Measurements from ENCODE around the gene IMPDH1. TPM values are rescaled to one million over a fixed set of nuclear protein-coding genes. Genes with fewer than 3 reads are reported as not detected.
A peak's percentile ranks its signal among the peaks of the same experiment; 100 is the strongest.

The IMPDH1 gene
- total RNA-seq, 4 donors from 2014 or later = 29.1 to 72.1 (median 56.0) TPM

- DNase-seq (ENCODE audit: extremely low spot score) = no peak
- Histone ChIP-seq H3K4me3 (no peak overlapping the region), H3K4me1 (peaks cover 15 to 20% (median 18%) of the 10 kb centered on the region in 4 donors), H3K27ac (replicated peaks in 1 of 4) (no peak overlapping the region), H3K27me3 (no peaks in the 10 kb centered on the region), H3K9me3 (no peaks in the 10 kb centered on the region), H3K36me3 (peaks cover 23 to 79% (median 71%) of the 10 kb centered on the region in 4 donors)
- TF ChIP-seq CTCF (IDR thresholded peaks at IDR 0.05) = no peak
- no peak for TF ChIP-seq POLR2AphosphoS5 (IDR thresholded peaks at IDR 0.05)
- TF ChIP-seq EP300 (IDR thresholded peaks at IDR 0.05) = no peak
- TF ChIP-seq POLR2A (IDR thresholded peaks at IDR 0.05; ENCODE audit: low read depth) = no peak
- WGBS = 91% methylated on average over 4 of the region's 5 CpGs
- intact Hi-C loops (cut with DNase I) = loop anchor here (10.0 kb wide), 1 partner anchor 54 kb away; the partner anchor contains the start of gene HILPDA
Measured at GRCh38 chr7:128400566-128400965, 9.2 kb downstream of the IMPDH1 start.

- intact Hi-C loops (cut with DNase I) = loop anchor here (10.0 kb wide), 1 partner anchor 55 kb away; the partner anchor contains the start of gene HILPDA
- Histone ChIP-seq H3K9me3 (no peaks in the 10 kb centered on the region), H3K27ac (replicated peaks in 1 of 4) (no peak overlapping the region), H3K36me3 (peaks cover 29 to 85% (median 77%) of the 10 kb centered on the region in 4 donors), H3K4me1 (peaks cover 10 to 15% (median 12%) of the 10 kb centered on the region in 4 donors), H3K27me3 (no peaks in the 10 kb centered on the region), H3K4me3 (no peak overlapping the region)
- WGBS = 96% methylated on average over 7 of the region's 7 CpGs
- DNase-seq (ENCODE audit: extremely low spot score) = no peak
- no peak for TF ChIP-seq POLR2AphosphoS5 (IDR thresholded peaks at IDR 0.05)
- no peak for TF ChIP-seq POLR2A (IDR thresholded peaks at IDR 0.05; ENCODE audit: low read depth)
- no peak for TF ChIP-seq EP300 (IDR thresholded peaks at IDR 0.05)
- TF ChIP-seq CTCF (IDR thresholded peaks at IDR 0.05) = no peak
Measured at GRCh38 chr7:128399991-128400390, 9.8 kb downstream of the IMPDH1 start.

- Histone ChIP-seq H3K4me1 (peaks cover 0 to 3% (median 2%) of the 10 kb centered on the region in 4 donors), H3K4me3 (no peak overlapping the region), H3K36me3 (peaks cover 41 to 97% (median 88%) of the 10 kb centered on the region in 4 donors), H3K27me3 (no peaks in the 10 kb centered on the region), H3K9me3 (no peaks in the 10 kb centered on the region), H3K27ac (replicated peaks in 1 of 4) (no peak overlapping the region)
- intact Hi-C loops (cut with DNase I) = loop anchor here (1.0 kb wide), 1 partner anchor 28 kb away; no protein-coding TSS in a partner anchor
- WGBS = 85% methylated on average over 4 of the region's 6 CpGs
- no peak for DNase-seq (ENCODE audit: extremely low spot score)
- TF ChIP-seq CTCF (IDR thresholded peaks at IDR 0.05) (no peak), EP300 (IDR thresholded peaks at IDR 0.05) (no peak), POLR2A (IDR thresholded peaks at IDR 0.05; ENCODE audit: low read depth) (no peak), POLR2AphosphoS5 (IDR thresholded peaks at IDR 0.05) (no peak)
Measured at GRCh38 chr7:128398841-128399135, 11.0 kb downstream of the IMPDH1 start.

GRCh38 chr7:128398016-128398840 lies 11.6 kb downstream of the IMPDH1 start:
- Histone ChIP-seq H3K27me3 (no peaks in the 10 kb centered on the region), H3K36me3 (peaks cover 42 to 99% (median 91%) of the 10 kb centered on the region in 4 donors), H3K9me3 (no peaks in the 10 kb centered on the region), H3K4me1 (no peaks in the 10 kb centered on the region), H3K27ac (replicated peaks in 1 of 4) (no peak overlapping the region), H3K4me3 (no peak overlapping the region)
- DNase-seq (ENCODE audit: extremely low spot score) = no peak
- intact Hi-C loops (cut with DNase I) = loop anchor here (1.0 kb wide), 1 partner anchor 28 kb away; no protein-coding TSS in a partner anchor
- WGBS = 76% methylated on average over 16 of the region's 16 CpGs
- TF ChIP-seq POLR2AphosphoS5 (IDR thresholded peaks at IDR 0.05) (no peak), CTCF (IDR thresholded peaks at IDR 0.05) (peak; percentile 92 to 99 (median 95)), EP300 (IDR thresholded peaks at IDR 0.05) (no peak), POLR2A (IDR thresholded peaks at IDR 0.05; ENCODE audit: low read depth) (no peak)

Measured in esophagus muscularis mucosa (tissue), 4 donors.